Panc1 (cell line): Measurements from ENCODE around the gene SAMHD1. TPM values are rescaled to one million over a fixed set of nuclear protein-coding genes. Genes with fewer than 3 reads are reported as not detected.

Experiments
- ATAC-seq: fragments of 200-7000 bp; cut with Tn5 transposase; 2 replicates; pipeline ENCODE4 v1.9.1; 2020; ENCODE audit warnings: mild to moderate bottlenecking, moderate library complexity
- BruUV-seq: library from RNA; stranded (reverse); fragments of 400-500 nt; replicated peaks from 2 replicates; lab custom pipeline; 2021; lab: Mats Ljungman, UMichigan
- CTCF ChIA-PET: fragments of 300-600 bp; sonication (Branson Sonifier 250); formaldehyde crosslinking; loops from one replicate; lab custom pipeline; 2022; ENCODE audit warnings: antibody characterized with exemption; lab: Charles Lee
- POLR2A ChIA-PET: fragments of 300-600 bp; sonication (Branson Sonifier 250); formaldehyde crosslinking; loops from one replicate; lab custom pipeline; 2022; ENCODE audit warnings: antibody characterized with exemption; lab: Charles Lee
- DNase-seq: peaks from one replicate; pipeline ENCODE4 v3.0.0-alpha.2; 2010; ENCODE audit warnings: low read depth, low spot score
- H3K27ac ChIP-seq: 2 replicates; pipeline ENCODE4 v1.5.1; 2011; ENCODE audit warnings: mild to moderate bottlenecking, low read length, inconsistent platforms
- H3K27me3 ChIP-seq: fragments of 200-500 bp; sonication (Bioruptor generic); 2 replicates; pipeline ENCODE4 v1.6.0; 2014; ENCODE audit warnings: low read length, inconsistent platforms; ENCODE audit not compliant: control insufficient read depth, insufficient read depth
- H3K36me3 ChIP-seq: fragments of 200-500 bp; sonication (Bioruptor generic); 2 replicates; pipeline ENCODE4 v1.5.1; 2014; ENCODE audit warnings: inconsistent platforms, mild to moderate bottlenecking, low read length, moderate library complexity; ENCODE audit not compliant: control insufficient read depth, insufficient read depth
- H3K4me1 ChIP-seq: 2 replicates; pipeline ENCODE4 v1.5.1; 2011; ENCODE audit warnings: inconsistent platforms, mild to moderate bottlenecking, low read length, moderate library complexity; ENCODE audit not compliant: control insufficient read depth, insufficient read depth
- H3K4me3 ChIP-seq, 2 experiments: 2 replicates each; pipeline ENCODE4 v1.5.1; 2011 to 2012; ENCODE audit warnings: low read depth in 2 of 2, low read length in 2 of 2, mild to moderate bottlenecking in 2 of 2, inconsistent platforms in 1 of 2, moderate library complexity in 1 of 2
- H3K9me3 ChIP-seq: fragments of 200-500 bp; sonication (Bioruptor generic); 2 replicates; pipeline ENCODE4 v1.5.1; 2014; ENCODE audit warnings: low read depth, mild to moderate bottlenecking, inconsistent platforms, low read length, moderate library complexity; ENCODE audit not compliant: control insufficient read depth, insufficient read depth
- POLR2AphosphoS5 ChIP-seq: IDR thresholded peaks from 2 replicates; pipeline ENCODE4 v1.6.1; 2012; ENCODE audit warnings: mild to moderate bottlenecking, low read depth, low read length, moderate library complexity
- SIN3A ChIP-seq: IDR thresholded peaks from 2 replicates; pipeline ENCODE4 v1.6.1; 2012; ENCODE audit warnings: low read depth, mild to moderate bottlenecking, low read length, moderate library complexity, borderline replicate concordance; ENCODE audit not compliant: insufficient read depth
- TCF7L2 ChIP-seq: IDR thresholded peaks from 2 replicates; pipeline ENCODE4 v1.6.1; 2011; ENCODE audit warnings: mild to moderate bottlenecking, low read depth, low read length, inconsistent platforms
- in situ Hi-C: cut with HindIII; loops from 2 replicates; pipeline ENCODE4 v1.10.0; 2016; ENCODE audit warnings: low sequenced_read_pairs, low pct_unique_long_range_greater_than_20kb
- intact Hi-C: fragments of 100-400 bp; cut with micrococcal nuclease; formaldehyde crosslinking; loops from one replicate; pipeline ENCODE4 v1.10.0; 2022; ENCODE audit not compliant: unreplicated experiment
- total RNA-seq: library from RNA; stranded (reverse); gene quantifications from one replicate; pipeline ENCODE4 v1.2.1, GENCODE V29; 2021; ENCODE audit not compliant: unreplicated experiment
- TF ChIP-seq, protein P1 (sequence below): fragments of 450-650 bp; IDR thresholded peaks from 2 replicates; pipeline ENCODE4 v1.5.1; 2017; ENCODE audit warnings: mild to moderate bottlenecking
- TF ChIP-seq, protein P2 (sequence below), 2 experiments: IDR thresholded peaks; 2 replicates each; pipeline ENCODE4 v1.6.1; 2011 to 2012; ENCODE audit warnings: low read depth in 2 of 2, control low read depth in 1 of 2, low read length in 1 of 2, mild to moderate bottlenecking in 1 of 2, moderate library complexity in 1 of 2; ENCODE audit not compliant: insufficient read depth in 1 of 2

Gene SAMHD1
- total RNA-seq, 1 experiment from 2014 or later: 16.8 TPM

DNA sequence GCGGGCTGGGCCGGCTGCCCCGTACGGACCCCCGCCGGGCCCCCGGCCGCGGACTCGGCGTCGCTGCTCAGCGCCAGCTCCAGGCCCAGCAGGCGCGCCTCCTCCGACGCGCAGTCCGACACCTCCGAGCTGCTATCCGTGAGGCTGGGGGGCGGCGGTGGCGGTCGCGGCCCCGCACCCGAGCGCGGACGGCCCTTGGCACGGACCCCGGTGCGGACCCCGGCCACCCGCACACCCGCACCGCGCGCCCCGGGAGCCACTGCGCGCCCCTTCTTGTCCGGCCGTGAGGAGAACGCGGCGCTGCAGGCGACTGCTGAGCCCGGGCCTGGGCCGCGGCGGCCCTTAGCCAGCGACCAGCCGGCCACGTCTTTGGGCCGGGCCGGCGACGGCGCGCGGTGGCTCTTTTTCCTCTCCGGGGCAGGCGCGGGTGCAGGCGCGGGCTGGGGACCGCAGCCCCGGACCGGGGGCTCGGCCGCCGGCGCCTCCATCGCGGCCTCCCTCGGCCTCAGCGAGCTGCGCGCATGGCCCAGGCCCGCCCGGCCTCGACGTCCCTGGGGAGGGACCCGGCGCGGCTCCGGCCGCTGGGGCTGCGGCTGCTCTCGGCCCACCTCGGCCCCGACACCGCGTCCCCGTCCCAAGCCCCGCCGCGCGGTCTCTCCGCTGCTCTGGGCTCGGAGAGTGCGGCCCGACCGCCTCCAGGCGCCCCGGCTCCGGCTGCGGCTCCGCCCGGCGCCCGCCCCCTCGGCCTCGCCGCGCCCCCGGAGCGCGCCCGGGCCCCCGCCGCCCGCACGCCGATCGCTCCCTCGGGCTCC is 88.4 kb downstream of the SAMHD1 start:
- DNase-seq: no peak
- in situ Hi-C loops (no loop called here), intact Hi-C loops (no loop called here)
- Histone ChIP-seq H3K9me3 (no peaks in the 10 kb centered on the region), H3K36me3 (no peaks in the 10 kb centered on the region), H3K4me3 (peak overlapping the region; percentile 64 to 68), H3K4me1 (peaks cover 26% of the 10 kb centered on the region), H3K27ac (no peak overlapping the region), H3K27me3 (no peaks in the 10 kb centered on the region)
- BruUV-seq: no TSS peak
- POLR2A ChIA-PET: no interaction called here
- CTCF ChIA-PET: interaction anchor here (0.5 to 2.4 kb wide), 5 partner anchors 28 to 89 kb away, joined by 3 to 7 read pairs (median 4); partner anchors contain the start of gene DSN1
- peak; percentile 78 for ATAC-seq
- TF ChIP-seq, protein P1, sequence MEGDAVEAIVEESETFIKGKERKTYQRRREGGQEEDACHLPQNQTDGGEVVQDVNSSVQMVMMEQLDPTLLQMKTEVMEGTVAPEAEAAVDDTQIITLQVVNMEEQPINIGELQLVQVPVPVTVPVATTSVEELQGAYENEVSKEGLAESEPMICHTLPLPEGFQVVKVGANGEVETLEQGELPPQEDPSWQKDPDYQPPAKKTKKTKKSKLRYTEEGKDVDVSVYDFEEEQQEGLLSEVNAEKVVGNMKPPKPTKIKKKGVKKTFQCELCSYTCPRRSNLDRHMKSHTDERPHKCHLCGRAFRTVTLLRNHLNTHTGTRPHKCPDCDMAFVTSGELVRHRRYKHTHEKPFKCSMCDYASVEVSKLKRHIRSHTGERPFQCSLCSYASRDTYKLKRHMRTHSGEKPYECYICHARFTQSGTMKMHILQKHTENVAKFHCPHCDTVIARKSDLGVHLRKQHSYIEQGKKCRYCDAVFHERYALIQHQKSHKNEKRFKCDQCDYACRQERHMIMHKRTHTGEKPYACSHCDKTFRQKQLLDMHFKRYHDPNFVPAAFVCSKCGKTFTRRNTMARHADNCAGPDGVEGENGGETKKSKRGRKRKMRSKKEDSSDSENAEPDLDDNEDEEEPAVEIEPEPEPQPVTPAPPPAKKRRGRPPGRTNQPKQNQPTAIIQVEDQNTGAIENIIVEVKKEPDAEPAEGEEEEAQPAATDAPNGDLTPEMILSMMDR: no peak
- TF ChIP-seq, protein P2, sequence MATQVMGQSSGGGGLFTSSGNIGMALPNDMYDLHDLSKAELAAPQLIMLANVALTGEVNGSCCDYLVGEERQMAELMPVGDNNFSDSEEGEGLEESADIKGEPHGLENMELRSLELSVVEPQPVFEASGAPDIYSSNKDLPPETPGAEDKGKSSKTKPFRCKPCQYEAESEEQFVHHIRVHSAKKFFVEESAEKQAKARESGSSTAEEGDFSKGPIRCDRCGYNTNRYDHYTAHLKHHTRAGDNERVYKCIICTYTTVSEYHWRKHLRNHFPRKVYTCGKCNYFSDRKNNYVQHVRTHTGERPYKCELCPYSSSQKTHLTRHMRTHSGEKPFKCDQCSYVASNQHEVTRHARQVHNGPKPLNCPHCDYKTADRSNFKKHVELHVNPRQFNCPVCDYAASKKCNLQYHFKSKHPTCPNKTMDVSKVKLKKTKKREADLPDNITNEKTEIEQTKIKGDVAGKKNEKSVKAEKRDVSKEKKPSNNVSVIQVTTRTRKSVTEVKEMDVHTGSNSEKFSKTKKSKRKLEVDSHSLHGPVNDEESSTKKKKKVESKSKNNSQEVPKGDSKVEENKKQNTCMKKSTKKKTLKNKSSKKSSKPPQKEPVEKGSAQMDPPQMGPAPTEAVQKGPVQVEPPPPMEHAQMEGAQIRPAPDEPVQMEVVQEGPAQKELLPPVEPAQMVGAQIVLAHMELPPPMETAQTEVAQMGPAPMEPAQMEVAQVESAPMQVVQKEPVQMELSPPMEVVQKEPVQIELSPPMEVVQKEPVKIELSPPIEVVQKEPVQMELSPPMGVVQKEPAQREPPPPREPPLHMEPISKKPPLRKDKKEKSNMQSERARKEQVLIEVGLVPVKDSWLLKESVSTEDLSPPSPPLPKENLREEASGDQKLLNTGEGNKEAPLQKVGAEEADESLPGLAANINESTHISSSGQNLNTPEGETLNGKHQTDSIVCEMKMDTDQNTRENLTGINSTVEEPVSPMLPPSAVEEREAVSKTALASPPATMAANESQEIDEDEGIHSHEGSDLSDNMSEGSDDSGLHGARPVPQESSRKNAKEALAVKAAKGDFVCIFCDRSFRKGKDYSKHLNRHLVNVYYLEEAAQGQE (IDR thresholded peaks at IDR 0.05; ENCODE audit: insufficient read depth in 1 of 2, low read depth in 2 of 2, low read length in 1 of 2): no peak
- TF ChIP-seq POLR2AphosphoS5 (no peak), TCF7L2 (no peak), SIN3A (no peak)

DNA sequence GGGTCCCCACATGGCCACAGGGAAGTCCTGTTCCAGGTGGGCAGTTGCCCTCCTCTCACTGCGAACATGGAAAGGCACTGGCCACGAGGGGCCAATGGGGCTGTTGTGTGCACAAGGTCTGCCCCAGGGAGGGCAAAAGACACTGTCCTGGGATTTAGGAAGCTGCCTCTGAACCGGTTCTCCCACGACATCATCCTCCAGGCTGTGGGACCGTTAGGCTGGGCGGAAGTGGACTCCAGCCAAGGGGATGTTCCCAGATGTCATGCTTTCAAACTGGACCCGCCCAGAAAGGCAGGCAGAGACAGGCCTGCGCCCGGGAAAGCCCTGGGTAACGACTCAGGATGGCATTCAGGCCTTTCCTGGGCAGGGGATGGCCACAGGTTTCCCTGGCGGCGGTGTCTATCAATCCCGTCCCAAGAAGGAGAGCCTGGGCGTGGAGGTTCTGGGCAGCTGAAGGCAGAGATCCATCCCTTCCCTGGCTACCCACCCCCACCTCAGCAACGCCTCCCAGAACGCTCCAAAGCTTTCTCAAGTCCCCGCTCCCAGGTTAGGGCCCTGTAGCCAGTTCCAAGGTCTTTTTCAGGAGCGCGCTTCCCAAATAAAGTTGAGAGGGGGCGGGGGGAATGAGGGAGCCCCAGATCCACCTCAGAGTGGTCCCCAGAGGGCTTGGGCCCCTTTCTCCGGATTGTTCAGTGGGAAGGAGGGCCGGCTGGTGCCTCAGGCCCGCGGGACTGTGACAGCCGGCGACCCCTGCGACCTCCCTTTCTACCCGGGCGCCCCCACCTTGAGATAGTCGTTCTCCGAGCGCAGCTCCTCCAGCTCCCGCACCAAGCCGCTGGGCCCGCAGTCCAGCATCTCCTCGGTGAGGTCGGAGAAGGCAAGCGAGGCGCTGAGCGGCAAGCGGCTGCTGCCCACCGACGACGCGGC is 89.4 kb downstream of the SAMHD1 start:
- H3K4me1 ChIP-seq: peaks cover 27% of the 10 kb centered on the region
- no peaks in the 10 kb centered on the region for H3K9me3 ChIP-seq
- H3K27ac ChIP-seq: peak overlapping the region; percentile 94
- BruUV-seq: no TSS peak
- peak overlapping the region; percentile 64 to 68 for H3K4me3 ChIP-seq
- POLR2A ChIA-PET: interaction anchor here (0.7 kb wide), 1 partner anchor 356 kb away, joined by 4 read pairs; no protein-coding TSS in a partner anchor
- no peaks in the 10 kb centered on the region for H3K36me3 ChIP-seq
- H3K27me3 ChIP-seq: no peaks in the 10 kb centered on the region
- in situ Hi-C loops (no loop called here), intact Hi-C loops (no loop called here)
- TF ChIP-seq TCF7L2 (peak; percentile 11; the same call in 1 of the 2 replicates), SIN3A (peak; percentile 69; the same call in 1 of the 2 replicates), POLR2AphosphoS5 (peak; percentile 60; the same call in 1 of the 2 replicates)
- TF ChIP-seq, protein P2 (IDR thresholded peaks at IDR 0.05; ENCODE audit: insufficient read depth in 1 of 2, low read depth in 2 of 2, low read length in 1 of 2): 0 out of 4 replicates have a peak, but pooled peaks of 1 of the 2 experiments have one; percentile 16
- TF ChIP-seq, protein P1: no peak
- CTCF ChIA-PET: interaction anchor here (0.7 to 2.4 kb wide), 3 partner anchors 26 to 88 kb away, joined by 3 to 7 read pairs (median 4); partner anchors contain the start of gene DSN1
- peak; percentile 64 for ATAC-seq
- peak; percentile 58 for DNase-seq
